Gastrocnemius medialis (tissue), 4 donors: Measurements from ENCODE around the gene IGLL5.

Source experiments
- CTCF ChIP-seq, 5 experiments: fragments of 450-650 bp in 3 of 5; fragments of 200-600 bp in 2 of 5; sonication (generic) in 2 of 5; IDR thresholded peaks in 4 of 5; conservative IDR thresholded peaks in 1 of 5; 1 replicate in 4 of 5; 2 replicates in 1 of 5; pipeline ENCODE4 v1.5.1; 2016 to 2019; ENCODE audit warnings: antibody characterized with exemption in 5 of 5, mild to moderate bottlenecking in 3 of 5, moderate library complexity in 3 of 5
- POLR2A ChIP-seq, 2 donors: fragments of 450-650 bp; IDR thresholded peaks; one replicate each; pipeline ENCODE4 v1.6.1; 2017; ENCODE audit warnings: antibody characterized with exemption in 2 of 2, mild to moderate bottlenecking in 2 of 2, moderate library complexity in 2 of 2

DNA sequence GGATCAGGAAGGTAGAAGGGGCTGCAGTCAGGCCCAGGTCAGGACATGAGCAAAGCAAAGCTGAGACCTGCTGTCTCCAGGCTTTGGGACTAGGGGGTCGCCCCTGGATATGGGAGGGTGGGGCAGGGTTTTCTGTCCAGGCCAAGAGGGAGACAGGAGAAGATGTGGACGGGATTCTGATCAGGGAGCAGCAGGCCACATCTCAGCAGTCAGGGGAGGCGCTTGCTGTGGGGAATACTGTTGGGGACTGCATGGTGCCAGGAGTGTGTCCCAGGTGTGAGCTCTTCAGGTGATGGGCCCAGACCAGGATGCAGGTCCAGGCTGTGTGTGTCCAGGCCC, 29.3 kb downstream of the IGLL5 start:
- no peak for TF ChIP-seq CTCF (IDR thresholded peaks at IDR 0.05 in 4 of 5, conservative IDR thresholded peaks at IDR 0.05 in 1 of 5)
- no peak for TF ChIP-seq POLR2A (IDR thresholded peaks at IDR 0.05)
